ENCODE measurements around the gene PRMT9. TPM values are rescaled to one million over a fixed set of nuclear protein-coding genes. Genes with fewer than 3 reads are reported as not detected.

Gene PRMT9
- total and polyA plus RNA-seq, 2 donors (not counting 1 experiment from before 2014, with no cell fraction given): 5.6 to 11.0 TPM

GRCh38 chr4:147658501-147658900 is 25.5 kb downstream of the PRMT9 start:
- WGBS (ENCODE audit: insufficient coverage): 100% methylated on average over 1 of the region's 4 CpGs
- DNase-seq (no peak), ATAC-seq (ENCODE audit: low read depth) (no peak)
- no peak overlapping the region for H3K9ac ChIP-seq (ENCODE audit: low read length)
- Mint-ChIP-seq H3K27me3 (no peaks in the 10 kb centered on the region), H3K4me1 (no peaks in the 10 kb centered on the region), H3K27ac (no peak overlapping the region), H3K4me3 (no peak overlapping the region), H3K9me3 (ENCODE audit: insufficient read depth) (no peaks in the 10 kb centered on the region)
- TF ChIP-seq EZH2 (IDR thresholded peaks at IDR 0.05; ENCODE audit: borderline replicate concordance, insufficient read depth, low read depth, low read length, poor library complexity, severe bottlenecking) (no peak), CTCF (IDR thresholded peaks at IDR 0.05) (no peak)
- CTCF ChIA-PET: no interaction called here
- intact Hi-C loops (cut with micrococcal nuclease): no loop called here
- H3K79me2 ChIP-seq (ENCODE audit: control insufficient read depth, insufficient read depth, low read length): no peaks in the 10 kb centered on the region
- POLR2A ChIA-PET: no interaction called here
- no peak overlapping the region for H2AFZ ChIP-seq (ENCODE audit: insufficient read depth, low read depth, low read length, poor library complexity, severe bottlenecking)
- H3K4me2 ChIP-seq (replicated peaks; ENCODE audit: low read depth, low read length, poor library complexity, severe bottlenecking): no peak overlapping the region
- no peak overlapping the region for H3K27ac ChIP-seq (ENCODE audit: low read length in 2 of 2)
- H3K27me3 ChIP-seq (replicated peaks in 1 of 4; ENCODE audit: control extremely low read depth in 1 of 4, control insufficient read depth in 3 of 4, insufficient read depth in 4 of 4, low read length in 3 of 4): no peaks in the 10 kb centered on the region
- H3K9me3 ChIP-seq (ENCODE audit: control extremely low read depth in 1 of 3, control insufficient read depth in 2 of 3, insufficient read depth in 1 of 3, low read length in 2 of 3): no peaks in the 10 kb centered on the region
- no peak overlapping the region for H3K4me3 ChIP-seq (ENCODE audit: control extremely low read depth in 1 of 5, extremely low read depth in 1 of 5, insufficient read depth in 1 of 5, low read depth in 2 of 5, low read length in 4 of 5)
- peaks cover 12 to 31% of the 10 kb centered on the region in 2 experiments for H3K36me3 ChIP-seq (replicated peaks in 1 of 2; ENCODE audit: control extremely low read depth in 1 of 2, control insufficient read depth in 1 of 2, extremely low read depth in 1 of 2, insufficient read depth in 2 of 2, low read length in 1 of 2)
- H3K4me1 ChIP-seq (ENCODE audit: control insufficient read depth in 2 of 2, insufficient read depth in 2 of 2, low read length in 2 of 2): no peaks in the 10 kb centered on the region
- H4K20me1 ChIP-seq (ENCODE audit: control insufficient read depth, insufficient read depth, low read length, poor library complexity, severe bottlenecking): no peaks in the 10 kb centered on the region

- no peak for DNase-seq
- ChIA-PET CTCF (no interaction called here), POLR2A (no interaction called here)
- Mint-ChIP-seq H3K4me3 (no peak overlapping the region), H3K27me3 (no peaks in the 10 kb centered on the region), H3K4me1 (peaks cover 5% of the 10 kb centered on the region), H3K9me3 (ENCODE audit: insufficient read depth) (no peaks in the 10 kb centered on the region), H3K27ac (no peak overlapping the region)
- no peak for ATAC-seq (ENCODE audit: low read depth)
- Histone ChIP-seq H3K9ac (ENCODE audit: low read length) (no peak overlapping the region), H2AFZ (ENCODE audit: insufficient read depth, low read depth, low read length, poor library complexity, severe bottlenecking) (no peak overlapping the region), H3K36me3 (replicated peaks in 1 of 2; ENCODE audit: control extremely low read depth in 1 of 2, control insufficient read depth in 1 of 2, extremely low read depth in 1 of 2, insufficient read depth in 2 of 2, low read length in 1 of 2) (peaks cover 14 to 34% of the 10 kb centered on the region in 2 experiments), H3K4me3 (ENCODE audit: control extremely low read depth in 1 of 5, extremely low read depth in 1 of 5, insufficient read depth in 1 of 5, low read depth in 2 of 5, low read length in 4 of 5) (no peak overlapping the region), H3K4me1 (ENCODE audit: control insufficient read depth in 2 of 2, insufficient read depth in 2 of 2, low read length in 2 of 2) (no peaks in the 10 kb centered on the region), H3K27me3 (replicated peaks in 1 of 4; ENCODE audit: control extremely low read depth in 1 of 4, control insufficient read depth in 3 of 4, insufficient read depth in 4 of 4, low read length in 3 of 4) (no peaks in the 10 kb centered on the region), H4K20me1 (ENCODE audit: control insufficient read depth, insufficient read depth, low read length, poor library complexity, severe bottlenecking) (no peaks in the 10 kb centered on the region), H3K27ac (ENCODE audit: low read length in 2 of 2) (no peak overlapping the region), H3K79me2 (ENCODE audit: control insufficient read depth, insufficient read depth, low read length) (peaks cover 12% of the 10 kb centered on the region), H3K4me2 (replicated peaks; ENCODE audit: low read depth, low read length, poor library complexity, severe bottlenecking) (no peak overlapping the region), H3K9me3 (ENCODE audit: control extremely low read depth in 1 of 3, control insufficient read depth in 2 of 3, insufficient read depth in 1 of 3, low read length in 2 of 3) (no peaks in the 10 kb centered on the region)
- intact Hi-C loops (cut with micrococcal nuclease): no loop called here
- TF ChIP-seq CTCF (IDR thresholded peaks at IDR 0.05): no peak
- TF ChIP-seq EZH2 (IDR thresholded peaks at IDR 0.05; ENCODE audit: borderline replicate concordance, insufficient read depth, low read depth, low read length, poor library complexity, severe bottlenecking): no peak
- WGBS (ENCODE audit: insufficient coverage): 100% methylated on average over 1 of the region's 2 CpGs
Observed at GRCh38 chr4:147655639-147656038, 28.3 kb downstream of the PRMT9 start.

Data from B cell (primary cell).